HCT116 (cell line): Measurements from ENCODE around the gene SLC12A8. TPM values are rescaled to one million over a fixed set of nuclear protein-coding genes. Genes with fewer than 3 reads are reported as not detected.

ENCODE experiments used
- ATAC-seq: fragments of 200-7000 bp; cut with Tn5 transposase; 2 replicates; pipeline ENCODE4 v1.9.1; 2020; ENCODE audit warnings: mild to moderate bottlenecking, moderate library complexity
- BruUV-seq: library from RNA; stranded (reverse); fragments of 400-500 nt; replicated peaks from 2 replicates; lab custom pipeline; 2021; lab: Mats Ljungman, UMichigan
- CTCF ChIA-PET: fragments of 300-600 bp; sonication (Branson Sonifier 250); formaldehyde crosslinking; loops from one replicate; lab custom pipeline; 2021; ENCODE audit warnings: antibody characterized with exemption; lab: Charles Lee
- POLR2A ChIA-PET: fragments of 300-600, 350-600 bp; sonication (Branson Sonifier 250); formaldehyde crosslinking; loops from one replicate; lab custom pipeline; 2021; ENCODE audit warnings: antibody characterized with exemption; lab: Charles Lee
- RAD21 ChIA-PET, 2 experiments: fragments of 300-600 bp; sonication (Branson Sonifier 250); formaldehyde crosslinking; loops; one replicate each; lab custom pipeline; 2023; ENCODE audit warnings: low total read pairs in 2 of 2; ENCODE audit not compliant: uncharacterized antibody in 2 of 2, unreplicated experiment in 2 of 2, low non-redundant PET in 1 of 2; lab: Charles Lee
- DNase-seq: peaks from one replicate; pipeline ENCODE4 v3.0.0-alpha.2; 2010; ENCODE audit warnings: low read depth, low spot score
- H2AFZ ChIP-seq: fragments of 200-600 bp; shearing (Covaris generic), sonication (generic); 2 replicates; pipeline ENCODE4 v1.6.1; 2017; ENCODE audit warnings: low read depth, mixed run types, mixed read lengths, antibody characterized with exemption, low read length; ENCODE audit not compliant: poor library complexity, severe bottlenecking
- H3K27ac ChIP-seq: 2 replicates; pipeline ENCODE4 v1.5.1; 2012; ENCODE audit warnings: low read depth, low read length
- H3K27me3 ChIP-seq: fragments of 200-600 bp; sonication (generic); 2 replicates; pipeline ENCODE4 v1.6.1; 2016; ENCODE audit warnings: mixed run types, low read length, mixed read lengths; ENCODE audit not compliant: insufficient read depth
- H3K36me3 ChIP-seq, 2 experiments: fragments of 200-500 bp in 1 of 2; fragments of 200-600 bp in 1 of 2; sonication (Bioruptor generic) in 1 of 2; sonication (generic) in 1 of 2; 2 replicates each; pipeline versions ENCODE4 v1.5.1 to v1.6.1; 2014 to 2016; ENCODE audit warnings: low read length in 2 of 2, inconsistent platforms in 1 of 2, mixed read lengths in 1 of 2, mixed run types in 1 of 2; ENCODE audit not compliant: insufficient read depth in 2 of 2, control insufficient read depth in 1 of 2
- H3K4me1 ChIP-seq, 2 experiments: fragments of 200-600 bp in 1 of 2; sonication (generic) in 1 of 2; 2 replicates each; pipeline versions ENCODE4 v1.5.1 to v1.6.1; 2012 to 2017; ENCODE audit warnings: low read length in 2 of 2, inconsistent platforms in 1 of 2, mild to moderate bottlenecking in 1 of 2, mixed read lengths in 1 of 2, mixed run types in 1 of 2, moderate library complexity in 1 of 2; ENCODE audit not compliant: insufficient read depth in 2 of 2, control insufficient read depth in 1 of 2
- H3K4me2 ChIP-seq: fragments of 200-600 bp; sonication (generic); 2 replicates; pipeline ENCODE4 v1.6.1; 2017; ENCODE audit warnings: mixed run types, low read length, mixed read lengths
- H3K4me3 ChIP-seq, 2 experiments: fragments of 200-600 bp in 1 of 2; sonication (generic) in 1 of 2; replicated peaks in 1 of 2; 2 replicates each; pipeline ENCODE4 v1.5.1; 2011 to 2016; ENCODE audit warnings: low read length in 2 of 2, control low read depth in 1 of 2, low read depth in 1 of 2, mild to moderate bottlenecking in 1 of 2, mixed read lengths in 1 of 2, mixed run types in 1 of 2
- H3K79me2 ChIP-seq: fragments of 200-600 bp; sonication (generic); 2 replicates; pipeline ENCODE4 v1.6.1; 2017; ENCODE audit warnings: mild to moderate bottlenecking, mixed run types, low read length, moderate library complexity, mixed read lengths; ENCODE audit not compliant: insufficient read depth
- H3K9ac ChIP-seq: fragments of 200-600 bp; sonication (generic); 2 replicates; pipeline ENCODE4 v1.6.1; 2016; ENCODE audit warnings: low read length, mixed read lengths
- H3K9me2 ChIP-seq: fragments of 200-600 bp; sonication (generic), shearing (Covaris generic); 2 replicates; pipeline ENCODE4 v1.6.1; 2017; ENCODE audit warnings: mixed run types, mild to moderate bottlenecking, moderate library complexity; ENCODE audit not compliant: insufficient read depth
- H3K9me3 ChIP-seq, 2 experiments: fragments of 200-500 bp in 1 of 2; fragments of 200-600 bp in 1 of 2; sonication (Bioruptor generic) in 1 of 2; sonication (generic) in 1 of 2; 2 replicates each; pipeline ENCODE4 v1.6.1; 2014 to 2017; ENCODE audit warnings: low read length in 2 of 2, mixed read lengths in 2 of 2, inconsistent platforms in 1 of 2, low read depth in 1 of 2, mild to moderate bottlenecking in 1 of 2, mixed run types in 1 of 2, moderate library complexity in 1 of 2; ENCODE audit not compliant: control insufficient read depth in 1 of 2, insufficient read depth in 1 of 2
- H4K20me1 ChIP-seq: fragments of 200-600 bp; sonication (generic), shearing (Covaris generic); 2 replicates; pipeline ENCODE4 v1.6.1; 2017; ENCODE audit warnings: mixed run types, mild to moderate bottlenecking, moderate library complexity; ENCODE audit not compliant: insufficient read depth
- CEBPB ChIP-seq: IDR thresholded peaks from 2 replicates; pipeline ENCODE4 v1.6.1; 2012; ENCODE audit warnings: low read depth
- EGR1 ChIP-seq: IDR thresholded peaks from 2 replicates; pipeline ENCODE4 v1.6.1; 2012; ENCODE audit warnings: low read depth
- ELF1 ChIP-seq: IDR thresholded peaks from 2 replicates; pipeline ENCODE4 v1.6.1; 2012; ENCODE audit warnings: low read depth, borderline replicate concordance
- EZH2phosphoT487 ChIP-seq: fragments of 200-600 bp; IDR thresholded peaks from 2 replicates; pipeline ENCODE4 v1.6.1; 2018; ENCODE audit warnings: antibody characterized with exemption, borderline replicate concordance
- FOSL1 ChIP-seq: IDR thresholded peaks from 2 replicates; pipeline ENCODE4 v1.6.1; 2012; ENCODE audit warnings: low read depth
- JUND ChIP-seq: IDR thresholded peaks from 2 replicates; pipeline ENCODE4 v1.6.1; 2012
- RAD21 ChIP-seq: IDR thresholded peaks from 2 replicates; pipeline ENCODE4 v1.6.1; 2012; ENCODE audit warnings: low read depth, mild to moderate bottlenecking
- REST ChIP-seq: IDR thresholded peaks from 2 replicates; pipeline ENCODE4 v1.6.1; 2012; ENCODE audit warnings: low read depth
- YY1 ChIP-seq: IDR thresholded peaks from 2 replicates; pipeline ENCODE4 v1.6.1; 2011; ENCODE audit warnings: low read length, low read depth, moderate library complexity, mild to moderate bottlenecking; ENCODE audit not compliant: insufficient replicate concordance; ENCODE audit errors: extremely low read depth
- intact Hi-C: fragments of 100-400 bp; cut with micrococcal nuclease; formaldehyde crosslinking; loops from 2 replicates; pipeline ENCODE4 v1.10.0; 2022
- total RNA-seq: library from RNA; stranded (reverse); gene quantifications from one replicate; pipeline ENCODE4 v1.2.1, GENCODE V29; 2021; ENCODE audit not compliant: unreplicated experiment

The SLC12A8 gene
- total RNA-seq, 1 experiment from 2014 or later, result 19.9 TPM

GRCh38 chr3:125240496-125240895 is 27.9 kb upstream of the SLC12A8 start:
- ChIA-PET RAD21 (no interaction called here), POLR2A (no interaction called here), CTCF (no interaction called here)
- Histone ChIP-seq H3K79me2 (no peaks in the 10 kb centered on the region), H3K9ac (no peak overlapping the region), H3K27me3 (no peaks in the 10 kb centered on the region), H4K20me1 (no peaks in the 10 kb centered on the region), H2AFZ (no peak overlapping the region), H3K9me3 (no peaks in the 10 kb centered on the region), H3K4me2 (no peak overlapping the region), H3K4me1 (no peaks in the 10 kb centered on the region), H3K9me2 (no peaks in the 10 kb centered on the region), H3K4me3 (no peak overlapping the region), H3K27ac (no peak overlapping the region), H3K36me3 (no peaks in the 10 kb centered on the region)
- no peak for ATAC-seq
- no peak for DNase-seq
- no TSS peak for BruUV-seq
- intact Hi-C loops, result no loop called here
- TF ChIP-seq CEBPB (no peak), RAD21 (no peak), EGR1 (no peak), FOSL1 (no peak), JUND (no peak), YY1 (no peak), ELF1 (no peak), EZH2phosphoT487 (no peak), REST (no peak)
